Measurements from ENCODE around the gene TPSG1.
"Not testable (repeated sequence)": the region's sequence is repeated elsewhere in the genome, so short reads cannot be mapped to it uniquely, and the experiment has no call there.

TPSG1 gene

GRCh38 chr16:1193143-1193824, 31.8 kb downstream of the TPSG1 start:
- no peak for DNase-seq

DNA sequence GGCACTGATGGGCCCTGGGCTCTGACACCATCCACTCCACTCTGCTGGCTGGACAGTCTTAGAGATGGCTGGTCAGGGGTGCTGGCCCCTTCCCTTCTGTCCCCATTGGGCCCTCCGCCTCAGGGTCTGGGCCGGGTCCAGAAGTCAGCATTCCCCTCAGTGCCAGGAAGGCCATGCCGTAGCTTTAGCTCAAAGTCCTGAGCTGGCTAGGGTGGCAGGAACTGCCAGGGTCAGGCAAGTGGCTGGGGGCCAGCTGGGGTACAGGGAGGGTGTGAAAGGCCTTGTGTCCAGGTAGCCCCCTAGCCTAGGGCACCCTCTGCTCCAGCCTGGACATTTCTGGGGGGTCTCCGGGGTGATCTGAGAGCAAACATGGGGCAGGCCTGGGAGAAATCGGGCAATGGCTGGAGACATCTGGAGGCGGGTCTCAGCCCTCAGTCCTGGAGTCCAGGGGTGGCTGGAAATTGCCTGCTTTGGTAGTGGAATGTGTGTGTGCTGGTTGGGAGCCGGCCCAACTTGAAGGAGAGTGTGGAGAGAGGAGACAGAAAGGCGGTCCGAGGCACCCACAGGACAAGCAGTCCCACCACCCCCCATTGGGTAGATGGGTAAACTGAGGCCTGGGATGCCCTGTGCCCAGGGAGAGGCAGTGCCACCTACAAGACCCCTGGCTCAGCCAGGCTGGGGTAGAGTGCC, 32.5 kb downstream of the TPSG1 start:
- DNase-seq = no peak

DNA sequence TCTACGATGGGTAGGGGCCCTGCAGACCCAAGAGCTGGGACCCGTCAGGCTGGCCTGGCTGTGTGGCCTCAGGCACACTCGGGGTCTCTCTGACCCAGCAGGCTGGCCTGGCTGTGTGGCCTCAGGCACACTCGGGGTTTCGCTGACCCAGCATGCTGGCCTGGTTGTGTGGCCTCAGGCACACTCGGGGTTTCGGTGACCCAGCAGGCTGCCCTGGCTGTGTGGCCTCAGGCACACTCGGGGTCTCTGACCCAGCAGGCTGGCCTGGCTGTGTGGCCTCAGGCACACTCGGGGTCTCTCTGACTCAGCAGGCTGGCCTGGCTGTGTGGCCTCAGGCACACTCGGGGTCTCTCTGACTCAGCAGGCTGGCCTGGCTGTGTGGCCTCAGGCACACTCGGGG, 34.3 kb downstream of the TPSG1 start:
- not testable (repeated sequence) for DNase-seq

DNA sequence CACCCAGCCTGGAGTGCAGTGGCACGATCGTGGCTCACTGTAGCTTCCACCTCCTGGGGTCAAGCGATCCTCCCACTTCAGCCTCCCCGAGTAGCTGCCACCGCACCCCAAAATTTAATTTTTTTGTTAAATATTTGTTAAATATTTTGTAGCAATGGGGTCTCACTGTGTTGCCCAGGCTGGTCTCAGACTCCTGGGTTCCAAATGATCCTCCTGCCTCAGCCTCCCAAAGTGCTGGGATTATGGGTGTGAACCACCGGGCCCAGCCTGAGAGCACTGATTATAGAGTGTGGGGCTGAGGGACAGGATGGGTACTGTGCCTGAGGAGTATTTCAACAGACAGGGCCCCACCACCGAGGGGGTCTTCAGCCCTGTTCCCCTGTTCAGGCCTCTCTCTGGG, 35.6 kb downstream of the TPSG1 start:
- DNase-seq = no peak

- peak in 3 of 4 experiments; percentile 11 to 45 (median 33) for DNase-seq
Observed at GRCh38 chr16:1188432-1189189, 36.5 kb downstream of the TPSG1 start.

GRCh38 chr16:1185460-1186207, 39.4 kb downstream of the TPSG1 start:
- DNase-seq = peak in 1 of 4 experiments; percentile 7

- DNase-seq = no peak
Observed at GRCh38 chr16:1184980-1185379, 40.1 kb downstream of the TPSG1 start.

GRCh38 chr16:1184156-1184868, 40.8 kb downstream of the TPSG1 start:
- DNase-seq = no peak

GRCh38 chr16:1182950-1183907, 41.8 kb downstream of the TPSG1 start:
- no peak for DNase-seq

DNA sequence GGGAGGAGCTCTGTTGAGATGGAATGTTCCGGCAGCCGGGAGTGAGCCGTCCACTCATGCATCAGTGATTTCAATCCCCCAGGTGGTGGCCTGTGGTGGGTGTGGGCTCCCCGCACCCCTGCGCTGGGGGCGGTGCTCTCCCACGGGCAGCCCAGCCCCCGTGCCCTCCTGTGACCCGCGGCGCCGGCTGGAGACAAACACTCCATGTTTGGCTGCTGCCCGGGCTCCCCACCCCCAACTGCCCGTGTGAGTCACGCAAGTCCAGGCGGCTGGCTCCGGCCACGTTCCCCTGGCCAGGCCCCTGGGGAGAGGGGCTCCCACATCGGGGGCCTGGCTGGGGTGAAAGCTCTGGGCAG, 42.8 kb downstream of the TPSG1 start:
- DNase-seq = no peak

GRCh38 chr16:1181404-1182315, 43.4 kb downstream of the TPSG1 start:
- DNase-seq = no peak

DNA sequence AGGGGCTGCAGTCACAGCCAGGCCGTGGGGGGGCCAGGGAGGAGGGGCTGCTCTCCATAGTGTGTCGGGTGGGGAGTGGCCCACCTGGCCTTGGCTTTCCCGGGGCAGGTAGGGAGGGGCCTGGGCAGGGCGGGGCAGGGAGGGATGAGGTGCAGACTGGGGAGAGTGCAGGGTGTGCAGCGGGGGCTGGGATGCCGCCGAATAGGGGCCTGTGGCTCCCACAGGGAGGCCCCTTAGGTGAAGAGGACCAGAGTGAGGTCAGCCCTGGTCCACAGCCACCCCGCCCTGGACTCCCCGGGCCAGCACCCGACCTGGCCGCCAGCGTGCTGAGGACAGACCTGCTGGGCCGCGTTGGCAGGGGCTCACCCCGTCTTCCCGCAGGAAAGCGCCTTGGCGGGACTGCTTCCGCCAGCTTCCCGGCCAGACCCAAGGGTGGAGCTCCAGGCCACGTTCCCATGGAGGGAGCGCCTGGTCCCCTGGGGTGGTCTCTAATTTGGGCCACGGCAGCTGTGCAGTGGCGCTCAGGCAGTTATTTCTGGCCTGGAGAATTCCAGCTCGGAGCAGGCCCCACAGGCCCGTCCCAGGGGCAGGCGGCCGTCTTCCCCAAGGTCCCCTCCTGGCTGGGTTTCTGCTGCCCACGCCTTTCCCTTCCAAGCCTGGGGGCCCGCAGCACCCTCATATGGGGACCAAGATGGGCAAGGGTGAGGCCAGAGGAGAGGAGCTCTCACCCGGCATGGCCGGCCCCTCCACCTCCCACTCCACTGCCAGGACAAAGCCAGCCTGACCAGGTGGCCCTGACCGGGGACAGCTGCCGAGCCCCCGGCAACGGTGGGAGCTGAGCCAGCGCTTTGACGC, 44.3 kb downstream of the TPSG1 start:
- DNase-seq = no peak

DNA sequence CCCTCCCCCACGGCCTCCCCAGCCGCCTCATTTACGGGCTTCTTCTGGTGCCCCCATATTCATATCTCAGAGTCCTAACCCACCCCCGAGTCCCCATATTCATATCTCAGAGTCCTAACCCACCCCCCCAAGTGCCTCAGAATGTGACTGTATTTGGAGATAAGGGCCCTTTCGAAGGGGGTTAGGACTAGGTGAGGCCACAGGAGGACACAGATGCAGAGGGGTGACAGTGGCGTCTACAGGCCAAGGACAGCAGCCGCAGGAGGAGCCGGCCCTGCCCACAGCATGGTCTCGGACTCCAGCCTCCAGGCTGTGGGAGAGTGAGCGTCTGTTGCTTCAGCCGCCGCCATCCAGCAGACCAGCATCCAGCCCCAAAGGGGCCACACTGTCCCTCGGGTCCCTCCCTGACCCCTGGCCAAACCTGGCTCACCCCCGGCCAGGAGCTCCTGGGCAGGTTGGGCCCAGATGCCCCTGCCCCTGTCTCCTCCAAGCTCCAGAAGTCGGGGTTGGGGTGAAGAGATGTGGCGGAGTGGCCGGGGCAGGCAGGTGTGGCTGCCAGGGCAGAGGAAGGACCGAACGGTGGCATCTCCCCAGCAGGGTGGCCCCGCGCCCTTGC, 46.7 kb downstream of the TPSG1 start:
- no peak for DNase-seq

- DNase-seq = no peak
Observed at GRCh38 chr16:1177750-1178149, 47.3 kb downstream of the TPSG1 start.

- no peak for DNase-seq
Observed at GRCh38 chr16:1177053-1177452, 48.0 kb downstream of the TPSG1 start.

DNA sequence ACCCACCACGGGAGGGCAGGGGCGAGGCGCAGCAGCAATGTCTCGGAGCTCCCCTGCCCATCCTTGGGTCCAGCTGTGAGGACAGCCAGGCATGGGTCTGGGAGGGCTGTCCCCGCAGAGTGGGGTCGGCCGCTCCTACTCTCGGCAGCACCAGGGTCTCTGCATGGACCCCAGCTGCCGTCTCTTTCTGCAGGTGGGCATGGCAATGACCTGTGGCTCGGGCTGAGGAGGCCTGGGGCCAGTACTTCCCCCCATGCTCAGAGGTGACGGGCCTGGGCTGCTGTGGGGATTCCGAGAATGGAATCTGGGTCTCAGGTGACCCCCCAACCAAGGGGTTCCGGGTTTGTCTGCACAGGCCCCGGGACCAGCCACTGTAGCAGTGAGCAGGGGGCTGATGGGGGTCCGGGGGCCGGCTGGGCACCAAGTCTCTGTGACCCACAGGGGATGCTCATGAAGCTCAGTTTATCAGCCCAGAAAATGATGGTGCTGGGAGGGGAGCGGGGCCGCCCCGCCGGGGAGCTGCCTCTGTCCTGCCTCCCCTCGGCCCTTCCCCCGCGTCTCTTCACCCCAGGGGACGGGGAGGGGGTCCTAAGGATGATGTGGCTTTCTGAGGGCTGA, 48.7 kb downstream of the TPSG1 start:
- no peak for DNase-seq

- DNase-seq = no peak
Observed at GRCh38 chr16:1175566-1176279, 49.3 kb downstream of the TPSG1 start.
